Vagina (tissue), 2 donors: ENCODE data around the gene JADE3. TPM values are rescaled to one million over a fixed set of nuclear protein-coding genes. Genes with fewer than 3 reads are reported as not detected.

Experiments used
- DNase-seq, 2 donors: peaks; one replicate each; pipeline ENCODE4 v3.0.0-alpha.2; 2017; ENCODE audit errors: extremely low spot score in 2 of 2
- H3K27ac ChIP-seq: fragments of 200-600 bp; sonication (generic); one replicate; pipeline ENCODE4 v1.5.1; 2019
- H3K27me3 ChIP-seq: fragments of 200-600 bp; sonication (generic); one replicate; pipeline ENCODE4 v1.5.1; 2019
- H3K36me3 ChIP-seq, 2 donors: fragments of 200-600 bp; sonication (generic); one replicate each; pipeline ENCODE4 v1.5.1; 2017 to 2019
- H3K4me1 ChIP-seq: fragments of 200-600 bp; sonication (generic); one replicate; pipeline ENCODE4 v1.5.1; 2019
- H3K4me3 ChIP-seq, 2 donors: fragments of 200-600 bp; sonication (generic); 1 replicate in 1 of 2; 2 replicates in 1 of 2; pipeline ENCODE4 v1.5.1; 2016 to 2019
- H3K9me3 ChIP-seq: fragments of 200-600 bp; sonication (generic); one replicate; pipeline ENCODE4 v1.5.1; 2019
- CTCF ChIP-seq, 3 experiments: fragments of 450-650 bp in 2 of 3; fragments of 200-600 bp in 1 of 3; sonication (generic) in 1 of 3; IDR thresholded peaks; one replicate each; pipeline ENCODE4 v1.5.1; 2017 to 2019; ENCODE audit warnings: antibody characterized with exemption in 3 of 3, mild to moderate bottlenecking in 2 of 3, moderate library complexity in 2 of 3
- POLR2A ChIP-seq, 2 donors: fragments of 450-650 bp; IDR thresholded peaks; one replicate each; pipeline ENCODE4 v1.6.1; 2017; ENCODE audit warnings: antibody characterized with exemption in 2 of 2, mild to moderate bottlenecking in 2 of 2, moderate library complexity in 2 of 2
- POLR2AphosphoS5 ChIP-seq, 2 donors: sonication (generic); formaldehyde crosslinking; IDR thresholded peaks; one replicate each; pipeline ENCODE4 v1.9.0; 2017; ENCODE audit warnings: antibody characterized with exemption in 2 of 2, mild to moderate bottlenecking in 2 of 2, low read depth in 1 of 2; ENCODE audit not compliant: insufficient read depth in 1 of 2
- intact Hi-C: fragments of 100-400 bp; cut with DNase I; formaldehyde crosslinking; loops from one replicate; pipeline ENCODE4 v1.15.1; 2023
- total RNA-seq: library from RNA; depleted of rRNA; stranded (reverse); fragments of >200 nt; gene quantifications from one replicate; pipeline ENCODE4 v1.2.3, GENCODE V29; 2016

The JADE3 gene
- total RNA-seq, 1 donor from 2014 or later = 5.2 TPM

DNA sequence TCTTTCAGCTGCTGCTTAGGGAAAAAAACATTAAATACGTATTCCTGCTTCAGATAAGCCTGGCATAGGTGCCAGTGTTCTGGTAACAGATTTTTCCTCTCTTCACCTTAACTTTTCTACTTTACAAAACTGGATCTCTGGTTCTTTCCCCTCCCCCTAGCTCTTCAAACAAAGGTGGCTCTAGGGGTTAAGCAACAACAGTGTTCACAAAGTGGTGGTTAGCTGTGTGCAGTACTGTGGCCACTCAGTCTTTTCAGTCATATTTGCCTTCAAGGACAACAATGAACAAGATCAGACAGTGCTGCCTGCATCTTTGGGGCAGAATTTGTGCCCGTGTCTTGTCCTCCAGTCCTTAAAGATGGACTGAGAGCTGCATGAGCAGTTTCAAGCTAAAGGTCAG lies 151.0 kb downstream of the JADE3 start:
- Histone ChIP-seq H3K36me3 (no peaks in the 10 kb centered on the region), H3K4me3 (no peak overlapping the region), H3K4me1 (no peaks in the 10 kb centered on the region), H3K9me3 (no peaks in the 10 kb centered on the region), H3K27ac (no peak overlapping the region), H3K27me3 (no peaks in the 10 kb centered on the region)
- intact Hi-C loops = no loop called here
- TF ChIP-seq CTCF (IDR thresholded peaks at IDR 0.05) (no peak), POLR2AphosphoS5 (IDR thresholded peaks at IDR 0.05; ENCODE audit: insufficient read depth in 1 of 2, low read depth in 1 of 2) (no peak), POLR2A (IDR thresholded peaks at IDR 0.05) (no peak)
- no peak for DNase-seq

- TF ChIP-seq POLR2AphosphoS5 (IDR thresholded peaks at IDR 0.05; ENCODE audit: insufficient read depth in 1 of 2, low read depth in 1 of 2) (no peak), POLR2A (IDR thresholded peaks at IDR 0.05) (no peak), CTCF (IDR thresholded peaks at IDR 0.05) (no peak)
- Histone ChIP-seq H3K4me3 (no peak overlapping the region), H3K4me1 (no peaks in the 10 kb centered on the region), H3K9me3 (no peaks in the 10 kb centered on the region), H3K27me3 (no peaks in the 10 kb centered on the region), H3K36me3 (no peaks in the 10 kb centered on the region), H3K27ac (no peak overlapping the region)
- no peak for DNase-seq
- intact Hi-C loops = no loop called here
Observed at GRCh38 chrX:47068214-47068613, 156.0 kb downstream of the JADE3 start.

DNA sequence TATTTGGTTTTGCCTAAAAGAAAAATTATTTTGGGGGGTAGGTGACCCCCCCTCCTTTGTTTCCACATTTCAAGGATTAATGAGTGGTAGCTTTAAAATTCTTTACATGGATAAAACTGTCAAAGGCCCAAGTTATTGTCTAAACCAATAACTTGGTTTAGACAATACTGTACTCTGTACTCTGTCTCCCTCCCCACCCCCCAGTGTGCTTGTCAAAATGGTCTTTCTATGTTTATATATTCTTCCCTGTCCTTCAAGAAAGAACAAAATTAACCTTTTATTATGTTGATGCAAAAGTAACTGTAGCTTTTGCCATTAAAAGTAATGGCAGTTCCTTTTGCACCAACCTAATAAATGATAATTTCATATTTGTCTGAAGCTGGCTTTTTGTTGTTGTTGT lies 156.5 kb downstream of the JADE3 start:
- no peaks in the 10 kb centered on the region for H3K4me1 ChIP-seq
- H3K27ac ChIP-seq = no peak overlapping the region
- H3K4me3 ChIP-seq = no peak overlapping the region
- TF ChIP-seq CTCF (IDR thresholded peaks at IDR 0.05) (no peak), POLR2AphosphoS5 (IDR thresholded peaks at IDR 0.05; ENCODE audit: insufficient read depth in 1 of 2, low read depth in 1 of 2) (no peak), POLR2A (IDR thresholded peaks at IDR 0.05) (no peak)
- H3K9me3 ChIP-seq = no peaks in the 10 kb centered on the region
- no peaks in the 10 kb centered on the region for H3K36me3 ChIP-seq
- intact Hi-C loops = no loop called here
- H3K27me3 ChIP-seq = no peaks in the 10 kb centered on the region
- no peak for DNase-seq

- TF ChIP-seq CTCF (IDR thresholded peaks at IDR 0.05) (no peak), POLR2AphosphoS5 (IDR thresholded peaks at IDR 0.05; ENCODE audit: insufficient read depth in 1 of 2, low read depth in 1 of 2) (no peak), POLR2A (IDR thresholded peaks at IDR 0.05) (no peak)
- no peaks in the 10 kb centered on the region for H3K27me3 ChIP-seq
- intact Hi-C loops = no loop called here
- H3K4me1 ChIP-seq = no peaks in the 10 kb centered on the region
- no peak for DNase-seq
- H3K4me3 ChIP-seq = peak within 1 kb of the TSS; percentile 40 to 42
- no peaks in the 10 kb centered on the region for H3K36me3 ChIP-seq
- H3K9me3 ChIP-seq = no peaks in the 10 kb centered on the region
- no peak within 1 kb of the TSS for H3K27ac ChIP-seq
Observed at GRCh38 chrX:47078129-47079043, 166.2 kb downstream of the JADE3 start, which contains the start of gene RGN. Gene RGN (plus strand): TSS chrX:47078443. CDS start chrX:47081145, 2,702 bp downstream.
